Astrocyte (in vitro differentiated cells and primary cell): ENCODE measurements around the gene PIK3R3. TPM values are rescaled to one million over a fixed set of nuclear protein-coding genes. Genes with fewer than 3 reads are reported as not detected.

Experiments
- DNase-seq: peaks from one replicate; pipeline ENCODE4 v3.0.0-alpha.2; 2010; ENCODE audit warnings: low read depth
- FAIRE-seq: peaks from 2 replicates; lab custom pipeline; 2011; peaks lifted over from hg19 to GRCh38; lab: Jason Lieb, UNC
- H2AFZ ChIP-seq: 2 replicates; pipeline ENCODE4 v1.6.0; 2012; ENCODE audit warnings: low read depth, low read length, inconsistent platforms
- H3K27ac ChIP-seq: 2 replicates; pipeline ENCODE4 v1.5.1; 2011; ENCODE audit warnings: low read depth, low read length, inconsistent platforms
- H3K27me3 ChIP-seq: 2 replicates; pipeline ENCODE4 v1.6.0; 2011; ENCODE audit warnings: low read length, inconsistent platforms; ENCODE audit not compliant: insufficient read depth
- H3K36me3 ChIP-seq: 2 replicates; pipeline ENCODE4 v1.5.1; 2011; ENCODE audit warnings: low read length, inconsistent platforms; ENCODE audit not compliant: insufficient read depth
- H3K4me1 ChIP-seq: 2 replicates; pipeline ENCODE4 v1.5.1; 2011; ENCODE audit warnings: low read length, inconsistent platforms; ENCODE audit not compliant: insufficient read depth
- H3K4me2 ChIP-seq: 2 replicates; pipeline ENCODE4 v1.6.0; 2012; ENCODE audit warnings: low read length, inconsistent platforms
- H3K4me3 ChIP-seq: 2 replicates; pipeline ENCODE4 v1.5.1; 2011; ENCODE audit warnings: low read depth, mild to moderate bottlenecking, low read length, inconsistent platforms; ENCODE audit not compliant: insufficient read depth
- H3K79me2 ChIP-seq: 2 replicates; pipeline ENCODE4 v1.6.0; 2012; ENCODE audit warnings: mild to moderate bottlenecking, low read length, inconsistent platforms; ENCODE audit not compliant: insufficient read depth
- H3K9ac ChIP-seq: 2 replicates; pipeline ENCODE4 v1.6.0; 2012; ENCODE audit warnings: mild to moderate bottlenecking, low read length, inconsistent platforms
- H3K9me3 ChIP-seq: 2 replicates; pipeline ENCODE4 v1.5.1; 2012; ENCODE audit warnings: low read depth, mild to moderate bottlenecking, low read length, inconsistent platforms; ENCODE audit not compliant: insufficient read depth
- H4K20me1 ChIP-seq: 2 replicates; pipeline ENCODE4 v1.6.0; 2012; ENCODE audit warnings: low read length, inconsistent platforms; ENCODE audit not compliant: insufficient read depth
- H3K27ac Mint-ChIP-seq: one replicate; pipeline ENCODE4 v1.8.0; 2021; ENCODE audit warnings: mild to moderate bottlenecking, mixed read lengths; ENCODE audit not compliant: unreplicated experiment
- H3K27me3 Mint-ChIP-seq: one replicate; pipeline ENCODE4 v1.8.0; 2021; ENCODE audit warnings: low read depth, mixed read lengths; ENCODE audit not compliant: unreplicated experiment
- H3K36me3 Mint-ChIP-seq: one replicate; pipeline ENCODE4 v1.8.0; 2021; ENCODE audit warnings: low read depth, mixed read lengths; ENCODE audit not compliant: unreplicated experiment
- H3K4me1 Mint-ChIP-seq: one replicate; pipeline ENCODE4 v1.8.0; 2021; ENCODE audit warnings: low read depth, mixed read lengths; ENCODE audit not compliant: unreplicated experiment
- H3K4me3 Mint-ChIP-seq: one replicate; pipeline ENCODE4 v1.8.0; 2021; ENCODE audit warnings: mild to moderate bottlenecking, moderate library complexity, mixed read lengths; ENCODE audit not compliant: unreplicated experiment
- H3K9me3 Mint-ChIP-seq: one replicate; pipeline ENCODE4 v1.8.0; 2021; ENCODE audit warnings: mild to moderate bottlenecking, mixed read lengths; ENCODE audit not compliant: unreplicated experiment
- EZH2 ChIP-seq: IDR thresholded peaks from 2 replicates; pipeline ENCODE4 v1.6.1; 2012; ENCODE audit warnings: mild to moderate bottlenecking, low read length, inconsistent platforms; ENCODE audit not compliant: insufficient read depth
- total RNA-seq: library from RNA; stranded (reverse); gene quantifications from 2 replicates; pipeline ENCODE4 v1.2.1, GENCODE V29; 2021
- TF ChIP-seq, protein P1 (sequence below): IDR thresholded peaks from 2 replicates; pipeline ENCODE4 v1.5.1; 2011; ENCODE audit warnings: low read depth, mild to moderate bottlenecking, inconsistent platforms, low read length, moderate library complexity; ENCODE audit not compliant: insufficient read depth

PIK3R3 gene
- total RNA-seq, 1 donor from 2014 or later: 68.4 TPM

DNA sequence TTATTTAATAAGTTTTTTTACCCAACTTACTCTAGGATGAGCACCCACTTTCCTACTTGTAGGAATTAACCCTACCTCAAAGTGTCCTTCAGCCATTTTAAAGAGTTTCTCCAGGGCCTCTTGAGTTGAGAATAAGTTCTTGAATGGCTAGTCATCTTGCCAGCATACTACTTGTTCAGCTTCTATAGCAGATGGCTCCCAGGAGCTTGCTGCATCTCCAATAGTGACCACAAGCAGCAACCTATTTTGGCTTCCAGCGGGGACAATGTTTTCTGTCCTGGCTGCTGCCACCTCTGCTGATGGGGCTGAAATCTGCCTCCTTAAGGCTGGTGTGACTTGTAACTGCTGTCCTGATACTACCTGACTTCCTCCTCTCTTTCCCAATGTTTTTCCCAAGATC lies 20.8 kb upstream of the PIK3R3 start:
- no peak overlapping the region for H3K4me3 Mint-ChIP-seq

DNA sequence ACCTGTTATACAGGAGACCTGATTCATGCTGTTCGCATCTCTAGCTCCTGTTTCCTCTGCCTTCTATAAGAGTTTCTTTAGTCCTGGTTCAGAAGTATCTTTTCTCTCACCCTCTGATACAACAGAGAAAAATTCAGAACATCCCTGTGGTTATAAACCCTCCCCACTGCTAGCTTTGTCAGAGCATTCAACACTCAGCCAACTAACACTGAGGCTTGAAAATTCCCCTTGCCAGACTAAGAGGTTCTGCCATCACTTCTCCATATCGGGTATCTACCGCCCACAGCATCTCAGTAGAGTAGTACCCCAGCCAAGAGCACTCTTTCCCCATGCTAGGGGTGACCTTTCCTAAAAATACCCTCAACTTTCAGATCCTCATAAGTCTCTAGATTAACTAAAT lies 19.6 kb upstream of the PIK3R3 start:
- no peaks in the 10 kb centered on the region for H3K36me3 Mint-ChIP-seq
- H3K4me2 ChIP-seq: peak overlapping the region; percentile 34
- no peaks in the 10 kb centered on the region for H3K36me3 ChIP-seq
- H3K27ac ChIP-seq: no peak overlapping the region
- peak overlapping the region; percentile 76 for H3K27ac Mint-ChIP-seq
- H3K27me3 Mint-ChIP-seq: no peaks in the 10 kb centered on the region
- no peaks in the 10 kb centered on the region for H3K27me3 ChIP-seq
- peaks cover 34% of the 10 kb centered on the region for H3K4me1 Mint-ChIP-seq
- no peaks in the 10 kb centered on the region for H3K79me2 ChIP-seq
- FAIRE-seq (peak; percentile 49), DNase-seq (peak; percentile 92)
- H3K4me3 ChIP-seq: no peak overlapping the region
- no peaks in the 10 kb centered on the region for H3K9me3 ChIP-seq
- no peak overlapping the region for H3K9ac ChIP-seq
- TF ChIP-seq EZH2: no peak
- TF ChIP-seq, protein P1, sequence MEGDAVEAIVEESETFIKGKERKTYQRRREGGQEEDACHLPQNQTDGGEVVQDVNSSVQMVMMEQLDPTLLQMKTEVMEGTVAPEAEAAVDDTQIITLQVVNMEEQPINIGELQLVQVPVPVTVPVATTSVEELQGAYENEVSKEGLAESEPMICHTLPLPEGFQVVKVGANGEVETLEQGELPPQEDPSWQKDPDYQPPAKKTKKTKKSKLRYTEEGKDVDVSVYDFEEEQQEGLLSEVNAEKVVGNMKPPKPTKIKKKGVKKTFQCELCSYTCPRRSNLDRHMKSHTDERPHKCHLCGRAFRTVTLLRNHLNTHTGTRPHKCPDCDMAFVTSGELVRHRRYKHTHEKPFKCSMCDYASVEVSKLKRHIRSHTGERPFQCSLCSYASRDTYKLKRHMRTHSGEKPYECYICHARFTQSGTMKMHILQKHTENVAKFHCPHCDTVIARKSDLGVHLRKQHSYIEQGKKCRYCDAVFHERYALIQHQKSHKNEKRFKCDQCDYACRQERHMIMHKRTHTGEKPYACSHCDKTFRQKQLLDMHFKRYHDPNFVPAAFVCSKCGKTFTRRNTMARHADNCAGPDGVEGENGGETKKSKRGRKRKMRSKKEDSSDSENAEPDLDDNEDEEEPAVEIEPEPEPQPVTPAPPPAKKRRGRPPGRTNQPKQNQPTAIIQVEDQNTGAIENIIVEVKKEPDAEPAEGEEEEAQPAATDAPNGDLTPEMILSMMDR: no peak
- no peak overlapping the region for H2AFZ ChIP-seq
- peak overlapping the region; percentile 41 for H3K4me3 Mint-ChIP-seq
- peaks cover 3% of the 10 kb centered on the region for H3K9me3 Mint-ChIP-seq
- H3K4me1 ChIP-seq: peaks cover 9% of the 10 kb centered on the region
- H4K20me1 ChIP-seq: no peaks in the 10 kb centered on the region

More for the DNA sequence above, 20.8 kb upstream of the PIK3R3 start:
- peaks cover 2% of the 10 kb centered on the region for H3K9me3 Mint-ChIP-seq
- FAIRE-seq (no peak), DNase-seq (no peak)
- H3K27me3 Mint-ChIP-seq: no peaks in the 10 kb centered on the region
- H3K4me1 Mint-ChIP-seq: peaks cover 34% of the 10 kb centered on the region
- Histone ChIP-seq H3K4me2 (no peak overlapping the region), H3K9ac (no peak overlapping the region), H3K27ac (no peak overlapping the region), H3K4me1 (peaks cover 9% of the 10 kb centered on the region), H4K20me1 (no peaks in the 10 kb centered on the region), H3K27me3 (no peaks in the 10 kb centered on the region), H3K4me3 (no peak overlapping the region), H3K9me3 (no peaks in the 10 kb centered on the region), H3K79me2 (no peaks in the 10 kb centered on the region), H2AFZ (no peak overlapping the region), H3K36me3 (no peaks in the 10 kb centered on the region)
- H3K27ac Mint-ChIP-seq: peak overlapping the region; percentile 83
- TF ChIP-seq, protein P1: no peak
- no peak for TF ChIP-seq EZH2
- H3K36me3 Mint-ChIP-seq: no peaks in the 10 kb centered on the region

GRCh38 chr1:46150085-46150484 lies 17.7 kb upstream of the PIK3R3 start:
- Histone ChIP-seq H3K27me3 (peaks cover 2% of the 10 kb centered on the region), H2AFZ (no peak overlapping the region), H3K27ac (no peak overlapping the region), H3K4me2 (no peak overlapping the region), H3K9ac (no peak overlapping the region), H3K79me2 (no peaks in the 10 kb centered on the region), H4K20me1 (no peaks in the 10 kb centered on the region), H3K4me1 (peaks cover 9% of the 10 kb centered on the region), H3K36me3 (no peaks in the 10 kb centered on the region), H3K9me3 (no peaks in the 10 kb centered on the region), H3K4me3 (no peak overlapping the region)
- Mint-ChIP-seq H3K27me3 (peaks cover 2% of the 10 kb centered on the region), H3K27ac (no peak overlapping the region), H3K9me3 (peaks cover 3% of the 10 kb centered on the region), H3K4me1 (peaks cover 34% of the 10 kb centered on the region), H3K36me3 (no peaks in the 10 kb centered on the region), H3K4me3 (no peak overlapping the region)
- TF ChIP-seq, protein P1: no peak
- no peak for TF ChIP-seq EZH2
- FAIRE-seq (no peak), DNase-seq (no peak)
